Measurements from ENCODE around the gene XRCC2. TPM values are rescaled to one million over a fixed set of nuclear protein-coding genes. Genes with fewer than 3 reads are reported as not detected.

Gene XRCC2
- total RNA-seq, 1 donor from 2014 or later: 2.0 TPM

DNA sequence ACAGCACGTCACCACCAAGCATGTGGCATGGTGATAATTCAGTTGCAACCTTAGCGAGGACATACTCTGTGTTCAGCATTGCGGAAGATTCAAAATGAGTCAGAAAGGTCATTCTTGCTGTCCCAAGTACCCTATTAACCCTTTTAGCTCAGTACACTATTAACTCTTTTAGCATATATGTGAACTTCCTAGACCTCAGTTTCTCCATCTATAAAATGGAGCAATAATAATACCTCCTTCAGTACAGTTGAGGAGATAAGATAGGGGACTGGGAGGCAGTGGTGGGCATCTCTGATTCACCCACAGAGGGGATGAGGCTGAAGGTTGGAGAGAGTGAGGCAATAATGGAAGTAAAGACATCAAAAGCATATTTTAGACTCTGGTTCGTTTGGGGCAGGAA is 67.3 kb downstream of the XRCC2 start:
- DNase-seq: no peak

- DNase-seq: no peak
These were observed 67.7 kb downstream of the XRCC2 start for GRCh38 chr7:152608208-152608607.

DNA sequence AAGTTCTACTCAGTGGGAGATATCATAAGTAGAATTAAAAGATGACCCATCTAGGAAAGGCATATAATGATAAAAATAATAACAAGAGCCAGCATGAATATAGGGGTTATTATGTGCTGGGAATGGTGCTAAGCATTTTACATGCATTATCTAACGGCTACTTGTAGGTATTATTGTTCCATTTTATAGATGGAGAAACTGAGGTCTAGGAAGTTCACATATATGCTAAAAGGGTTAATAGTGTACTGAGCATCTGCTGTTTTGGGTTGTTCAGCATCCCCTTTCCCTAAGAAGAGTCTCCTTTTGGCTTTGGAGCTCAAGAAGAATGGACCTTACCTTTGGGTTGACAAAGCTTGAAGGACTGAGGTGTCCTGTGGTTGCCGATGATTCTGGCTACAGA is 68.9 kb downstream of the XRCC2 start:
- DNase-seq: no peak

DNA sequence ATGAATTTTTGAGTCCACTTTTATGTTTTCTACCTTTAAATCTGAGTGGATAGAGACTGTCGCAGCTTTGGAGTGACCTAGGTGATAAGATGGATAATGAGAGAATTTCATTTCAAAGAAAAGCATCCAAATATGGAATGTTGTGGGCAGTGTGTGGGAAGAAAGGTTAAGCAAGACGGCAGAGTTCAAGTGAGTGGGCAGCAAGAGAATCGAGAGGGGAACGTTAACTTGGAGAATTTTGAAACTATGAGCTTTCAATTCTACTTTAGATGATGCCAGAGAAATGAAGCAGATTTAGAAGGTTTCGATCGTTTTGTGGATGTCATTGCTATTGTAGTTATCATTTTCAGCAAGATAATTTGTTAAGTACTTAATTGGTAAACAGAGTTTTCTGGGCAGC is 73.0 kb downstream of the XRCC2 start:
- DNase-seq: no peak

GRCh38 chr7:152601305-152601798 is 74.6 kb downstream of the XRCC2 start:
- DNase-seq: no peak

DNA sequence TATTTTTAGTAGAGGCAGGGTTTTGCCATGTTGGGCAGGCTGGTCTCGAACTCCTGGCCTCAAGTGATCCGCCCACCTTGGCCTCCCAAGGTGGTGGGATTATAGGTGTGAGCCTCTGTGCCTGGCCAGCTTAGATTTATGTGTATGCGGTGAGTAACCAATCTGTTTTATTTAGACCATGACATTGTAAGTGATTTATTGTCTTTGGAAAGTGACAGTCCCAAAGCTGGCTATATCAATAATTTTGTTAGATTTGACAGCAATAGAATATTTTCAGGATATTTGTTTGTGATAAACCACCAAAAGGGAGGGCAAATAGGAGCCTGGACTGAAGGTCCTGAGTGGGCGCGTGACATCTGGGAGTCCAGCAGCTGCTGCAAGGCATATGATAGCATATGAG is 75.7 kb downstream of the XRCC2 start:
- DNase-seq: no peak

- DNase-seq: no peak
These were observed 78.4 kb downstream of the XRCC2 start for GRCh38 chr7:152597507-152597906.

DNA sequence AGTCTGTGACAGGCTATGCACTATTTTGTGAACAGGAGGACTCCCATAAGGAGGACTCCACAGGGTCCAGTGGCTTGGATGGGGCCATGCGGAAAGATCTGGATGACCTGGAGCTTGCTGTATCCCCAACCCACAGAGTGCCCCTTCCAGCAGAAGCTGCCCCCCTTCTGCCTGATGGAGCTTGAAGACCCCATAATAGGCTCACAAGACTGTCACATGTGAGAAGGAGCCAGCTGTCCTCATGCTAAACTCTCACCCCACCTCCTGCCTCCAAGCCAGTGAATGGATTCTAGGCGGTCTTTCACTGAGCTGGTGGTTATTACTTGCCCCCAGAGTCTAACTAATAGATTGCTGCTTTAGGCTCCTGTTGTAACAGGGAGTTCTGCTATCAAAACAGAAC is 79.1 kb downstream of the XRCC2 start:
- no peak for DNase-seq

Small RNA genes within 50 kb of the gene (small RNA-seq; reads per million reads assigned to genes)
- not detected for gene RF00568

Other genes starting within 250 kb of the XRCC2 start
- 77.7 TPM for gene KMT2C, start 240.1 kb downstream of the XRCC2 start, total RNA-seq
- 55.2 TPM for gene ACTR3B, start 83.6 kb upstream of the XRCC2 start, total RNA-seq